Pulmonary artery endothelial cell (primary cell): ENCODE results near the gene KRTAP5-1. TPM values are rescaled to one million over a fixed set of nuclear protein-coding genes. Genes with fewer than 3 reads are reported as not detected.

ENCODE experiments used
- DNase-seq: peaks from one replicate; pipeline ENCODE4 v3.0.0-alpha.2; 2011; ENCODE audit warnings: low read depth, low spot score
- total RNA-seq: library from RNA; depleted of rRNA; stranded (reverse); fragments of >200 nt; gene quantifications from 2 replicates; pipeline ENCODE4 v1.2.3, GENCODE V29; 2014

Gene KRTAP5-1
- total RNA-seq, 1 donor from 2014 or later, result not detected

- no peak for DNase-seq
Measured at GRCh38 chr11:1560649-1561251, 24.3 kb downstream of the KRTAP5-1 start.

DNA sequence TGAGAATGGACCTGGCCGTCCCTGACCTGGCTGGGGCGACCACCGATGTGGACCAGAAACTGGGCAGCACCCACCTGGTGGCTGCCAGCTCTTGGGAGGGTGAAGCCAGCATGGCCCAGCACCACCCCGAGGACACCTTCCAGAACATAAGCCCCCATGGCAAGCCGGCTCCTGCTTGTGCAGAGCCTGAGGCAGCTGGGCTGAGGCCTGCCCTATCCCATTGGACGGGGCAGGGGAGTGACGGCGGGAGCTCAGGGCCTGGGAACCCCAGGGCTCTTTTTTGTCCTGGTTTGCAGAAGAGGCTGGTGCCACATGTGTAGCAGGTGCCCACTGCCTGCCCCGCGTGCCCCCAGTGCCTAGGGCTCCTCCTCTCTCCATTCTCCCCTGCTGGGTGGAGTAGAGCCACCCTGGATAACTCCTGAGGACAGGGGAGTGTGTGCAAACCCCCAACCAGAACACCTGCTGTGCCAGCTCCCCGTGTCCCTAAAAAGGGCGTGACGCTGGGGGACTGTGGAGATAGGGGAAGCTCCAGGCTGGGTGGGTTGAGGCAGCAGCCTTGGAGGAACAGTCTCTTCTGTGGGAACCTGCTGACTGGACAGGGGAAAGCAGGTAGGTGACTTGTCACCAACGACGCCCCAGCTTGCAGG, 25.0 kb downstream of the KRTAP5-1 start:
- no peak for DNase-seq

DNA sequence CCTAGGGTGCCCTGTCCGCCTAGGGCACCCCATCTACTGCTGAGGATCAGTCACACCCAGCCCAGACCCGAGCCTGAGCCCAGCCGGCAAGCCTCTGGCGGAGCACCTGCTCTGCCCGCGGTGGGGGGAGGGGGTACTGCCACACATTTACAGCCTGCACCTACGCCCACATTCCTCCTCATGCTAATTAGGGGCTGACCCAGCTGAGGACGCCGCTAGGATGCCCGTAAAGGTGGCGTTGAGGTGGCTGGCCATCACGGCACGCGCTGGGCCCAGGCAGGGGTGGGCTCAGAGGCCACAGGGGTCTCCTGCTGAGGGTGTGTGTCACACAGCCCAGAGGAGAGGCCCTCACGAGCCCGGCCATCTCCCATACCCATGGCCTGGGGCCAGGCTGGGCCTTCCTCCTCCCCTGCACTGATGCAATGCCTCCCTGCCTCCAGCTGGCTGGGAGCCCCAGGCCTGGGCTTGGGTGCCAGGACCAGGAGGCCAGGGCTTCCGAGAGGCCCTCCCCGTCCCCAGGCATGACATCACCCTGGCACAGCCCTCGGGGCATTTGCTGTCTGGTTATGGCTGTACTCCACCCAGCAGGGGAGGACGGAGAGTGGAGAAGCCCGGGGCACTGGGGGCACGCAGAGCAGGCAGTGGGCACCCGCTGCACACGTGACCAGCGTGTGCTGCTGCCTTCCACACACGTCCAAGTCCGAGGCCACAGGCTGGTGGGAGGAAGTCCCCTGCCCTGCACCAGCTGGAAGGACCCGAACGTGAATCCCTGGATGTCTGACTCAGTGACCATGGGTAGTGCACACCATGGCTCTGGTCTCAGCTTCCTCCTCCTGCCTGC, 25.8 kb downstream of the KRTAP5-1 start:
- DNase-seq, result no peak

DNA sequence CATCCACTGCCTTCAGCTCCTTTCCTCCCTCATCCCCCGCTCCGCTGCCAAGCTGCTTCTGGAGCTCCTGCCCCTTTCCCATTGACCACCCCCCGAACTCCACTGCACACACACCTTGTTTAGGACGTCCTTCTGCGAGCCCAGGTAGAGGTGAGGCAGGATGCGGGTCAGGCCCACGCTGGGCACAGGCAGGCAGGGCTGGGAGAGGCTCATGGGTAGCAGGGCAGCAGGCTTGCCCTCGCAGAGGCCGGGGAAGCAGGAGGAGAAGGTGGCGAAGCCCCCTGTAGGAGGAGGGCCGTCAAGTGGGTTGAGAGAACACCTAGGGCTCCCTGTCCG, 26.3 kb downstream of the KRTAP5-1 start:
- DNase-seq, result no peak

- no peak for DNase-seq
Measured at GRCh38 chr11:1557904-1558774, 26.9 kb downstream of the KRTAP5-1 start.

DNA sequence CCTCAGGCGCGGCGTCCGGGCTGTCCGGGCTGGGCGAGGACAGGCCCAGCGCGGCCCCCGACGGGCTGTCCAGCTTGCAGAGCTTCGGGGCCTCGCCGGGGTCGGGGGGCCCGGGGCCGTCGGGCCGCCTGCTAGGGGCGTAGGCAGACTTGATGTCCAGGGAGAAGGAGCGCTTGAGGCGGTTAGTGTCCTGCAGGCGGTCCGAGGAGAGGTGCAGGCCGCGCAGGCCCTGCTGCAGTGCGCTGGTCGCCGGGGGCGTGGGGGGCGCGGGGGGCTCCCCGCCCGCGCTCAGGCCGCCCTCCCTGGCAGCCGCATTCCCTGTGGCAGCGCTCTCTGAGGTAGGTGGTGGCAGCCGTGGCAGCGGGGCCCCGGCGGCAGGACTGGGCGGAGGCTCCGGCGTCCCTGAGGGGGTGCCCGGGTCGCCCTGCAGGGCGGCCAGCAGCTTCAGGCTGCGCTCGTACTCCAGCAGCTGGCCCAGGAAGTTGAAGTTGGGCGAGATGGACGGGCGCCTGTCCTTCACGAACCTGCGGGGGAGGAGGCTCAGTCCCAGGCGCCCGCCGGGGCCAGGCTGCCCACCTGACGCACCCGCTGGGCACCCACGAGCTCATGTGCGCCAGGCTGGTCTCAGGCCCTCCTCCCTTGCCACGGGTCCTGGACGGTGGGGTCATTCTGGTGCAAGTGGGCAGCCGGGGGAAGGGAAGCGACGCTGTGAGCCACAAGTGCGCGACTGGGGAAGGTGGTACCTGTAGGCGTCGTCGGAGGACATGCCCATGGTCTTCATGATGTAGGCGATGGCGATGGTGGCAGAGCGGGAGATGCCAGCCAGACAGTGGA, 27.8 kb downstream of the KRTAP5-1 start:
- DNase-seq, result no peak

DNA sequence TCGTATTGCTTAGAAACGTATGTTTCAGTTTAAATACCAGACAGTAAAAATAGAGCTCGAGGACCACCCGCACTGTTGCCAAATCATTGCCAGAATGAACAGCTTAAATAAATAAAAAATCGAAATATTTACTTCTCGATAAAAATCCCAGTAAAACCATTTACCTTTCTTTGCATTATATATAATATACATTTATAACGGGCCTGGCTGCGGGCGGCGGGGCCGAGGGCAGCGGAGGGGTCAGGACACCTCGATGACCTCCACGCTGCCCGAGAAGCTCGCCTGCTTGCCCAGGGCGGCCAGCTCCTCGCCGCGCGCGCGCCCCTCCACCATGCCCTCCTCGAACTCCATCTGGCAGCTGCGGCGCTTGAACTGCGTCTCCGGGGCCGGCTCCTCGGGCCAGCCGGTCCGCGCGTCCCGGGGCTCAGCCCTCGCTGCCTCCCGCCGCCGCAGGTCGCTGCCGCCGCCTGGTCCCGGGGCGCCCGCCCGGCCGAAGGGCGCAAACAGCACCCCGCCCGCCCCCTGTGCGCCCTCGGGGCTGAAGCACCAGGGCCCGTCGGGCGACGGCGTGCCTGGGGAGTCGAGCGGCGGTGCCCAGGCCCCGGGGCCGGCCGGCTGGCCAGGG, 28.7 kb downstream of the KRTAP5-1 start:
- no peak for DNase-seq

DNA sequence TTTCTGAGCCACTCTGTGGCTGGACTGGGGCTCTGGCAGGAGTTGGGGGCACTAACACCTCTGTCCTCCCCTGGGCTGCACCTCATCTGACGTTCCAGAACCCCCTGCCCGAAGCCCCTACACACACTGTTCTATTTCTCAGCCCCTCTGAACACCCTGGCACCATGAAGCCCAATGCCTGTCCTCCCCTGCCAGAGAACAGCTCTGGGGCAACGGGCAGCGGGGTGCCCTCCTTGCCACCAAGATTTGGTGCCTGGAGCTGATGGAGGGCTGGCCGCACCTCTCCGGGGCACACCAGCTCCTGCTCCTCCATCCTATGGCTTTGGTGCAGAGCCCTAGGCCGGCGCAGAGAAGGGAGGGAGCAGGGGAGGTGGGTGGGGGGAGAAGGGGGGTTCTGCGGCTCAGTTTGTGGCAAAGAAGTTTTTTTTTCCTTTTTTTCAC, 29.4 kb downstream of the KRTAP5-1 start:
- DNase-seq, result no peak

DNA sequence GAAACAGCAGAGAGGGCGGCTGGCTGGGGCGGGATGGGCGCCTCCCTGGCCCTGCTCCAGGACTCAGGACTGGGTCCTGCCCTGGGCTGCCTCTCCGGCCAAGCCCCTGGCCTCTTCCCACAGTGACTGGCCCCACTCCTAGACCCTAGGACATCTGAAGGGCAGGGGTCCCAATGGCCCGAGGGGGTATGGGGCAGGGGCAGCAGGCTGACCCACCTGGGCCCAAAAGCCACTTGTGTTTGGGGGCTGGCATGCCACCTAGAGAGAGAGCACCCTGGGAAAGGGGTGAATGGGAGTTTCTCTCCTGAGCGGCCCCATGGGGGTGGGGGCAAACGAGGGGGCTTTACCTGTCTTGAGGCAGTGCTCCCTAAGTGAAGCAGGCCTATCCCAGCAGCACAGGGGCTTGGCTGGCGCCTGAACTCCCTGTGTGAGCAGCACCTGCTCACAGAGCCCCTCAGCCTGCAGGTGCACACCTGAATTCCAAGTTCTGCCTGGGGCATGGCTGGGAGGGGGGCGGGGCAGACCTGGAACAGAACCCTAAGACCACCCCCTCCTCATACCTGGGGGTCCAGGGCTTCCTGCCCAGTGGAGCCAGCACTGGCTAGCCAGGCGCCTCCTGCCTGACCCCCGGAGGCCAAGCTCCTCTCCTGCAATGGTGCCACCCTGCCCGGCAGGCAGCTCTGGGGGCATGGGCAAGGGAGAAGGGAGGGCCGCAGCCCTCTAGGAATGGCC, 29.9 kb downstream of the KRTAP5-1 start:
- no peak for DNase-seq

DNA sequence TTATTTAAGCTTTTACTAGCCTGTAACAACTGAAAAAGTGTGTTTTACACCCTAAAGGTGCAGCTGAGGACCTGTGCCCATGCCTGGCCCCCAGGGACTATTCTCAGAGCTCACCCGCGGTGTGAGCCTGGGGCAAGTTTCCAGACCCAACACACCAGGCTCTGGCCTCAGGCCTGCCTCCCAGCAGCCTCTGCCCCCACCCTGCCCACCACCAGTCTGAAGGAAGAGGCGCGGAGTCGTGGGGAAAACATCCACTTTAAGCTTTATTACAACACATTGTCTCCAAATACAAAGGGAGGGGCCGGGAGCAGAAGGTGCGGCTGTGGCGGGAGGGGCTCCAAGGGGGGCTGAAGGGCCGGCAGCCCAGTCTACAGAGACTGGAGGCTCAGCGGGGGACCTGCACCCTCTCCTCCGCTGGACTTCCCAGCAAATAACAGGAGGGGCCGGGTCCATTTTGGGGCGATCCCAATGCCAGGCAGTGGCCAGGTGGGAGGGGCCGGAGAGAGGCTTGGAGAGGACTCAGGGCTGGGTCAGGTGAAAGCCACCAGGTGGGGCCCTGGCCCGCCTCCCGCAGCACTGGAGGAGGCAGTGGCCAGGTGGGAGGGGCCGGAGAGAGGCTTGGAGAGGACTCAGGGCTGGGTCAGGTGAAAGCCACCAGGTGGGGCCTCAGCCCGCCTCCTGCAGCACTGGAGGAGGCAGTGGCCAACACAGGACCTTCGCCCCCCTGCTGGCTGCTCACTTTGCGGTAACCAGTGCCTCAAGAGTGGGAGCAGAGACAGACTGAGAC, 31.1 kb downstream of the KRTAP5-1 start:
- DNase-seq, result no peak

DNA sequence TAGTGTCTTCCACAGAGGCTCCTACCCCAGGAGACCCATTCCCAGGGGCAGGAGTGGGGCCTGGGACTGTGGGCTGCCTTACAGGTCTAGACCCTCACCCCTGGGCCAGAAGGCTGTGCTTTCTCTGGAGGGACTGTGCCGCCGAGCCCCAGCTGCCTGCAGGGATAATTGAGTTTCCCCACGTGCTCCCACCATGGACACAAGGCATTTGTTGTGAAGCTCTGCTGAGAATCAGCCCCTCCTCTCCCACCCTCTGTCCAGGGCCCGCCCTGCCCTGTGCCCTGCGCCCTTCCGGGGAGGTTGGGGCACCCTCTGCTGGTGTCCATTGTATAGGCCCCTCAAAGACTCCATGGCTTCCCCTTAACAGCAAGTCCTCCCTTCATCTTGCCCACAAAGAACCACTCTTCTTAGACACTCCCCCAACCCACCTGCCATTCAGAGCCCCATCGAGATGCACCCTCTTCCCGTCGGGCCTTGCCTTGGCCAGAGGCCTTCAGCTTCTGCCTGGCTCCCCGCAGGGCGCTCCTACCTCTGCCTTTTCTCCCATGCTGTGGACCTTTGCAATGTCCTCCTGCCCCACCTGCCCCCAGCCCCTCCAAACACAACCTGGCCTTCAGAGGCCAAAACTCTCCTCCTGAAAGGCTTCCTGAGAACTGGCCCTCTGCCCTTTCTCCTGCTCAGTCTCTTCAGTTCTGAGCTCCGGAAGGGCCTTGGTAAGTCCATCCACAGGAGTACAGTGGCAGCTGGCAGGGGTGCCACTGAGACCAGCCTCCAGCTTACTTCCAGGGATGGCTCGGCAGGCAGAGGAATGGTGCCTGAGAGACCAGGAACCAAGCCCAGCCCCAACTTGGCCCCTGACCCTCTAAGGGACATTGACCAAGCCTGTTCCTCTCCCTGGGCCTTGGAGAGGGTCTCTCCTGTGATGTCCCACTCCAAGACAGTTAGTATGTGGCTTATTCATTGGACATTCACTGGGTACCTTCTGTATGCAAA, 35.4 kb downstream of the KRTAP5-1 start:
- no peak for DNase-seq

- no peak for DNase-seq
Measured at GRCh38 chr11:1548221-1549070, 36.6 kb downstream of the KRTAP5-1 start.

DNA sequence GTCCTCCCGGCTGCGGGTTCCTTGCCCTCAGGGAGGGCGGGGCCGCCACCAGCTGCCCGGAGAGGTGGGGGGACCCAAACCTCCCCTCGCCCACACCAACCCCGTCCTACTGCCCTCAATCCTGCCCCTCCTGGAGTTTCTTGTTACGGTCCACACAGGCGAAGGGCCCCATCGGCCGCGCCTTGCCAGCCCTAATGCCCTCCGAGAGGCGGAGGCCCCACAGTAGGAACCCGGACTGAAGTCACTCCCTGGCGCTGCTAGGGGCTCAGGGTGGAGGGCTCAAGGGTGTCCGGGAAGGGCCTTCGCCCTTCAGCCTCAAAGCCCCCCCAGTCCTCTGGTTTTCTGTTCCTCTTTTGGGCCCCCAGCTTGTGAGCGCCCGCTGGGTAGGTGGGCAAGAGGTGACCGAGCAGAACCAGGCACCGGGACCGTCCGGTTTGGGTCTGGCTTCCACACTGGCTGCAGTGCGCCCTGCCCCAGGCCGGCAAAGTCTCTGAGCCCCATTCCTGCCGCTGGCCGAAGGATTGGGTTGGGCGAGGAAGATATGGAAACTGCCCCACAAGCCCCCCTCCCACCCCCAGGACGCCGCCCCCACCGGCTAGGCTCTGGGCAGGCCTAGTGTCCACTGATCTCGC, 37.5 kb downstream of the KRTAP5-1 start:
- DNase-seq, result no peak

GRCh38 chr11:1546536-1547466, 38.3 kb downstream of the KRTAP5-1 start:
- DNase-seq, result no peak

GRCh38 chr11:1546077-1546535, 39.0 kb downstream of the KRTAP5-1 start:
- DNase-seq, result no peak
